RWPE1 (cell line): ENCODE data around the gene ESPN.

ENCODE experiments used
- CTCF ChIA-PET: fragments of 350-600 bp; sonication (Branson Sonifier 250); formaldehyde crosslinking; extraction: SDS; loops from one replicate; lab custom pipeline; 2021; lab: Yijun Ruan, JAX
- POLR2A ChIA-PET: fragments of 400-600 bp; formaldehyde crosslinking; extraction: SDS; loops from one replicate; lab custom pipeline; 2020; ENCODE audit warnings: antibody characterized with exemption; ENCODE audit not compliant: low non-redundant PET; lab: Yijun Ruan, JAX
- DNase-seq: peaks from one replicate; pipeline ENCODE4 v3.0.0; 2012; ENCODE audit warnings: low spot score
- H3K27ac ChIP-seq: fragments of 450-650 bp; 2 replicates; pipeline ENCODE4 v1.5.1; 2017
- TF ChIP-seq, protein P1 (sequence below): fragments of 450-650 bp; conservative IDR thresholded peaks from 2 replicates; pipeline ENCODE4 v1.5.1; 2017; ENCODE audit warnings: low read depth, mild to moderate bottlenecking

Gene ESPN

DNA sequence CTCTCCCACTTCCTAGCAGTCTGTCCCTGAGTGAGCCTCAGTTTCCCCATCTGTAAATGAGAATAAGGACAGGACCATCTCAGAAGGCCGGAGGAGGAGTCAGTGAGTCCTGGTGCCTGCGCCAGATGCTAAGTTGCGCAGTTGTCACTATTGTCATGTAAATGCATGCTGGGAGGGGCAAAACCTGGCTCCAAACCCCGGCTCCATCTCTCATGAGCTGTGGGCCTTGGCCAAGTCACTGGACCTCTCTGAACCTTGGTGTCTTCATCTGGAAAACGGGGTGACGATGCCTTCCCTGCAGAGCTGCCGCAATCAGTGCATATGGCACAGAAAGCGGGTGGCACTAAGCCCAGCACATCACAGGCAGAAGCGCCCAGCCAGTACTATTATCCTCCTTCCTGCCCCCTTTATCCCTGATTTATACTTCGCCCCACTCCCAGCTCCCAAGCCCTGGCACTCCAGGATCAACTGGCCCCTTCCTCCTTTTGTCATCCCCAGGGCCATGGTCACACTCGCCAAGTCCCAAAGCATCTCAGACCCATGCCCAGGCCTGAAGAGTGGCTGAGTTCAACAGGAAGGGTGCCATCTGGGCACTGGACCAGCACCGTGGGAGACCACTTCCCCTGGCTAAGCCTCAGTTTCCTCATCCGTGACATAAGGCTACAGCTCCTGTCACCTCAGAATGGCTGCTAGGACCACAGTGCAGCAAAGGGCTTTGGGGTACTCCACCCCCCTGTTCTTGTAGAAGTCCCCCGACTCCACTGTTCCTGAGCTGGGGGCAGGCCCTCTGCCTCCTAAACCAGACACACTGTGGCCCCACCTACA, 71.2 kb downstream of the ESPN start:
- peak overlapping the region; percentile 100 for H3K27ac ChIP-seq
- DNase-seq, result no peak
- POLR2A ChIA-PET, result no interaction called here
- TF ChIP-seq, protein P1, sequence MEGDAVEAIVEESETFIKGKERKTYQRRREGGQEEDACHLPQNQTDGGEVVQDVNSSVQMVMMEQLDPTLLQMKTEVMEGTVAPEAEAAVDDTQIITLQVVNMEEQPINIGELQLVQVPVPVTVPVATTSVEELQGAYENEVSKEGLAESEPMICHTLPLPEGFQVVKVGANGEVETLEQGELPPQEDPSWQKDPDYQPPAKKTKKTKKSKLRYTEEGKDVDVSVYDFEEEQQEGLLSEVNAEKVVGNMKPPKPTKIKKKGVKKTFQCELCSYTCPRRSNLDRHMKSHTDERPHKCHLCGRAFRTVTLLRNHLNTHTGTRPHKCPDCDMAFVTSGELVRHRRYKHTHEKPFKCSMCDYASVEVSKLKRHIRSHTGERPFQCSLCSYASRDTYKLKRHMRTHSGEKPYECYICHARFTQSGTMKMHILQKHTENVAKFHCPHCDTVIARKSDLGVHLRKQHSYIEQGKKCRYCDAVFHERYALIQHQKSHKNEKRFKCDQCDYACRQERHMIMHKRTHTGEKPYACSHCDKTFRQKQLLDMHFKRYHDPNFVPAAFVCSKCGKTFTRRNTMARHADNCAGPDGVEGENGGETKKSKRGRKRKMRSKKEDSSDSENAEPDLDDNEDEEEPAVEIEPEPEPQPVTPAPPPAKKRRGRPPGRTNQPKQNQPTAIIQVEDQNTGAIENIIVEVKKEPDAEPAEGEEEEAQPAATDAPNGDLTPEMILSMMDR, result no peak
- CTCF ChIA-PET, result interaction anchor here (0.5 kb wide), 1 partner anchor 42 kb away, joined by 3 read pairs; no protein-coding TSS in a partner anchor

DNA sequence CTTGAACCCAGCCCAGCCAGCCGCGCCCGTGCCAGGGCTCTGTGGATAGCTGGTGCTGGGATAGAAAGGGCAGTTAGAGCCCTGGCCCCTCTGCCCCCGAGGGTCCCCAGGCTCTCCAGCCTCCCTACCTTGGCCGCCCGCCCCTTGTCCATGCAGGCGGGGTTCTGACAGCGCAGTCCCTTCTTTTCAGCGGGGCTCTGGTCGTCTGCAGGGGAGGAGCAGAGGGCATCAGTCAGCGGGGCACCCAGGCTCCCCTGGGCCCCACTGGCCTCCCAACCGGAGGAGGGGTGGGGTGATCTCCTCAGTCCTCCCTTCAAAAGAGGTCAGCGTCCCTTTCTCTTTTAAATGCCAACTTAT, 71.8 kb downstream of the ESPN start:
- ChIA-PET CTCF (interaction anchor here (0.5 kb wide), 1 partner anchor 42 kb away, joined by 3 read pairs; no protein-coding TSS in a partner anchor), POLR2A (no interaction called here)
- DNase-seq, result no peak
- TF ChIP-seq, protein P1, result no peak
- peak overlapping the region; percentile 100 for H3K27ac ChIP-seq

DNA sequence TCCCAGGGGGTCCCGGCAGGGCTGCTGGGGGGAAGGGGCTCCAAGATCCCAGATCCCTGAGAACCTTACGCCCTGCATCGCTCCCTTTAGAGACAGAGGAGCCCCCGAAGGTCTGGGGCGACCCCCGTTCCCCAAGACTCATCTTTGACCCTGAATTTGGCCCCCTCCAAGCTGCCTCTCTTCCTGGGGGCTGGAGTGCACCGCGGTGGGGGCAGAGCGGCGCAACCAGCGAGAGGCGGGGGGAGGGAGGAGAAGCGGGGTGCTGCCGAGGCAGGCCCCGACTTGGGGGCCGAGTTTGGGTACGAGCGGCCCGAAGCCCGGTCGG, 72.3 kb downstream of the ESPN start:
- ChIA-PET CTCF (no interaction called here), POLR2A (no interaction called here)
- TF ChIP-seq, protein P1, result no peak

GRCh38 chr1:6497215-6497866, 72.8 kb downstream of the ESPN start:
- DNase-seq, result peak; percentile 67
- TF ChIP-seq, protein P1, result no peak
- peak overlapping the region; percentile 100 for H3K27ac ChIP-seq
- POLR2A ChIA-PET, result no interaction called here
- CTCF ChIA-PET, result interaction anchor here (2.9 kb wide), 1 partner anchor 7 kb away, joined by 11 read pairs; no protein-coding TSS in a partner anchor

More for the DNA sequence above, 72.3 kb downstream of the ESPN start:
- peak overlapping the region; percentile 100 for H3K27ac ChIP-seq
- no peak for DNase-seq

DNA sequence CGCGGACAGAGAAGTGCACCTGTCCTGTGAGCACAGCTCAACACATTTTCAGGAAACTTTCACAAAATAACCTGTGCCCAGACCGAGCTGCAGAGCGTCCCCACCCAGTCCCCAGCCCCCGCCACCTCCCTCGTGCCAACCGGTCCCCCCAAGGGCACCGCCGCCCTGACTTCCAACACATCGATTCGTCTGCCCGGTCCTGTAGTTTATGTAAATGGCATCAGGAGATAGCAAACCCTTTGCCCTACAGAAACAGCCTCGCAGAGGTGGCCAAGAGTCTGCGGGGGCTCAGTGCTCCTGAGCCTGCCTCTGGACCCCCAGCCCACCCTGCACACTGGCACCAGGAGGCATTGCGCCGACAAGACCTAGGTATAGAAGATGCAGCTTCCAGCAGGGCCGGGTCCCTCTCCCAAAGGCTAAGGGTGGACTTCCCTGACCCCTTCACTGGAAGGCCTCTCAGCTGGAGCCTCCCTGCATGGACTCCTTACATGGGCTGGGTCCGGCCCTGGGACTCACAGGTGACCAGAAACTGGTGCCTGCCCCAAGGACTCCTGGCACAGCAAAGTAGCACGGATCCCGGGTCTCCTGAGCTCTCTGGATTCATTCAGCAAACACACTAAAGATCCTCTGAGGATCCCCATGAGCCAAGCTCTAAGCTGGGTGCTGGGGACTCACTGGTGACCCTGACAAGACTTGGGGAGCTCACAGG, 73.4 kb downstream of the ESPN start:
- TF ChIP-seq, protein P1, result no peak
- peak overlapping the region; percentile 100 for H3K27ac ChIP-seq
- no peak for DNase-seq
- ChIA-PET CTCF (interaction anchor here (0.9 to 2.9 kb wide), 3 partner anchors 8 to 61 kb away, joined by 5 to 11 read pairs (median 7); no protein-coding TSS in a partner anchor), POLR2A (no interaction called here)

DNA sequence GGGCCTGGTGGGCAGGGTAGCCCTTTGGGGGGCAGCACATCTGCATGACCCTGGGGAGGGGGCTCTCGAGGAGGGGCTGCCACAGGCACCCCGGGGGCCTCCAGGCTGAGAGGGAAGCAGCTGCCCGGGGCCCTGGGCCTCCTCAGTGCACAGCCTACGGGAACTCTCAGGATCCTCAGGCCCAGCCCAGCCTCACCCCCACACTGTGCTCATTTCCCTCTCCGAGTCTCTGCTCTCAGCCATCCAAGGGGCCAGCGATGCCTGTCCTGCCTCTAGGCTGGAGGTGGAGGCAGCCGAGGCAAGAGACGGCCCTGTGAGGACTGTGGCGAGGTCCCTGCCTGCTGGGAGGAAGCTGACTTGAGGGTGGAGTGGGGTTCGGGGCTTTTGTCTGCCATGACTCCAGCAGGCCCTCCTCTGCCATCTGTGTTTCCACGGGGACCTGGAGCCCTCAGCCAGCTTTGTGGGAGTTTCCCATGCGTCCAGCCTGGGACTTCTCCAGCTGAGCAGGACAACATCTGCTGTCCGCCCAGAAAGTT, 74.1 kb downstream of the ESPN start:
- peak overlapping the region; percentile 100 for H3K27ac ChIP-seq
- CTCF ChIA-PET, result interaction anchor here (0.6 to 2.9 kb wide), 4 partner anchors 9 to 61 kb away, joined by 3 to 11 read pairs (median 6); no protein-coding TSS in a partner anchor

More for the DNA sequence above, 74.1 kb downstream of the ESPN start:
- POLR2A ChIA-PET, result no interaction called here
- DNase-seq, result no peak
- TF ChIP-seq, protein P1, result no peak
